ENCODE measurements around the gene ADISSP. TPM values are rescaled to one million over a fixed set of nuclear protein-coding genes. Genes with fewer than 3 reads are reported as not detected.

ADISSP gene
- total and polyA plus RNA-seq, 2 of the 13 experiments (the other 11 are each of a cell fraction or from before 2014, with no cell fraction given) = 38.3 to 90.6 TPM

DNA sequence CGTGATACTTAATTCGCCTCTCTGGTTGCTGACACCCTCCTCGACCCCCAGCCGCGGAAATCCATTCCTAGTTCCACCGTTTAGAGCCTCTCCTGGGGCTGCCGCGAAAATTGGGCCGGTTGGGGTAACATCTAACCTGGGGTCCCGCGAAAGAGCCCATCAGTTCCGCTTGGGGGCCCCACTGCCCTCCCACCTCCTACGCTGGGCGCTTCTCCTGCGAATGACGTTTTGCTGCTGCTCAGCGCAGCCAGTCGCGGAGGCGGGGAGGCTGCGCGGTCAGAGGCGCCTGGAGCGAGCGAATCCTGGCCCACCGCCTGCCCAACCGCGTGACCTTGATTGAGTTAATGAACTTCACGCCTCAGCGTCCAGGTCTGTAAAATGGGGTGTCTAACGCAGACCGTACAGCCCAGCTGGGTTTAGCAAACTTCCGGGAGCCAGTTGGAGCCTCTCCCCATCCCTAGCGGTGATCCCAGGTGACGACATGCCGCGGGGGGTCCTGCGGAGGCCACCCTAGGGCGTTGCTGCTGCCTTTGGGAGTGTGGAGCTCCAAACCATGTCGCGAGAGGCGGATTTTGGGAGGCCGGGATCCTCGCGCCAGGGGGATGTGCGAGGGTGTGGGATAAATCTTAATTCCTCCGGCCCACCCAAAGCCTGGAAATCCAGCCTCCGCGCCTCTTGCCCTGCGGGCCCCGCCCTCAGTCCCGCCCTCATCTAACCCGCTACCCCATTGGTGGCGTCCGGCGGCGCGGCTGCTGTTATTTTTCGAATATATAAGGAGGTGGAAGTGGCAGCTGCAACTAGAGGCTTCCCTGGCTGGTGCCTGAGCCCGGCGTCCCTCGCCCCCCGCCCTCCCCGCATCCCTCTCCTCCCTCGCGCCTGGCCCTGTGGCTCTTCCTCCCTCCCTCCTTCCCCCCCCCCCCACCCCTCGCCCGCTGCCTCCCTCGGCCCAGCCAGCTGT, 28.2 kb upstream of the ADISSP start, which contains the start of gene CDC25B (continued):
- TF ChIP-seq ZFY (CRISPR knock-in tag; IDR thresholded peaks at IDR 0.05) (peak; percentile 74), ZMAT3 (CRISPR knock-in tag; conservative IDR thresholded peaks at IDR 0.05) (0 out of 2 replicates have a peak, but pooled peaks have one; percentile 24), ZNF670 (CRISPR knock-in tag; IDR thresholded peaks at IDR 0.05; ENCODE audit: borderline replicate concordance) (peak; percentile 85; the same call in 1 of the 2 replicates), TMF1 (CRISPR knock-in tag; IDR thresholded peaks at IDR 0.05; ENCODE audit: low read depth) (no peak), BHLHE40 (IDR thresholded peaks at IDR 0.05; ENCODE audit: low read length) (no peak), HMGA1 (CRISPR knock-in tag; conservative IDR thresholded peaks at IDR 0.05) (no peak), SYNCRIP (IDR thresholded peaks at IDR 0.05; ENCODE audit: insufficient read depth, low read depth, low read length) (no peak), SKI (IDR thresholded peaks at IDR 0.05; ENCODE audit: partially characterized antibody) (no peak), ZNF567 (CRISPR knock-in tag; IDR thresholded peaks at IDR 0.05; ENCODE audit: borderline replicate concordance) (no peak; the same call in 1 of the 2 replicates), BORCS8-MEF2B (CRISPR knock-in tag; IDR thresholded peaks at IDR 0.05) (peak; percentile 67), ZNF121 (CRISPR knock-in tag; IDR thresholded peaks at IDR 0.05) (0 out of 2 replicates have a peak, but pooled peaks have one; percentile 9), ZEB1 (IDR thresholded peaks at IDR 0.05; ENCODE audit: insufficient replicate concordance, low read depth) (peak; percentile 81), CBX1 (IDR thresholded peaks at IDR 0.05; ENCODE audit: low read depth) (peak; percentile 66), NFE2 (CRISPR knock-in tag; IDR thresholded peaks at IDR 0.05) (no peak), TBX2 (CRISPR knock-in tag; IDR thresholded peaks at IDR 0.05; ENCODE audit: borderline replicate concordance) (peak; percentile 78; the same call in 1 of the 2 replicates), CREM (IDR thresholded peaks at IDR 0.05) (peak; percentile 41; the same call in 1 of the 2 replicates), CREM (CRISPR knock-in tag; IDR thresholded peaks at IDR 0.05) (peak; percentile 32; the same call in 1 of the 2 replicates), ZFP82 (CRISPR knock-in tag; IDR thresholded peaks at IDR 0.05; ENCODE audit: borderline replicate concordance) (0 out of 2 replicates have a peak, but pooled peaks have one; percentile 35)
- TF ChIP-seq, protein P1, sequence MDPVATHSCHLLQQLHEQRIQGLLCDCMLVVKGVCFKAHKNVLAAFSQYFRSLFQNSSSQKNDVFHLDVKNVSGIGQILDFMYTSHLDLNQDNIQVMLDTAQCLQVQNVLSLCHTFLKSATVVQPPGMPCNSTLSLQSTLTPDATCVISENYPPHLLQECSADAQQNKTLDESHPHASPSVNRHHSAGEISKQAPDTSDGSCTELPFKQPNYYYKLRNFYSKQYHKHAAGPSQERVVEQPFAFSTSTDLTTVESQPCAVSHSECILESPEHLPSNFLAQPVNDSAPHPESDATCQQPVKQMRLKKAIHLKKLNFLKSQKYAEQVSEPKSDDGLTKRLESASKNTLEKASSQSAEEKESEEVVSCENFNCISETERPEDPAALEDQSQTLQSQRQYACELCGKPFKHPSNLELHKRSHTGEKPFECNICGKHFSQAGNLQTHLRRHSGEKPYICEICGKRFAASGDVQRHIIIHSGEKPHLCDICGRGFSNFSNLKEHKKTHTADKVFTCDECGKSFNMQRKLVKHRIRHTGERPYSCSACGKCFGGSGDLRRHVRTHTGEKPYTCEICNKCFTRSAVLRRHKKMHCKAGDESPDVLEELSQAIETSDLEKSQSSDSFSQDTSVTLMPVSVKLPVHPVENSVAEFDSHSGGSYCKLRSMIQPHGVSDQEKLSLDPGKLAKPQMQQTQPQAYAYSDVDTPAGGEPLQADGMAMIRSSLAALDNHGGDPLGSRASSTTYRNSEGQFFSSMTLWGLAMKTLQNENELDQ (CRISPR knock-in tag; IDR thresholded peaks at IDR 0.05; ENCODE audit: borderline replicate concordance) = no peak; the same call in 1 of the 2 replicates
- TF ChIP-seq, protein P2, sequence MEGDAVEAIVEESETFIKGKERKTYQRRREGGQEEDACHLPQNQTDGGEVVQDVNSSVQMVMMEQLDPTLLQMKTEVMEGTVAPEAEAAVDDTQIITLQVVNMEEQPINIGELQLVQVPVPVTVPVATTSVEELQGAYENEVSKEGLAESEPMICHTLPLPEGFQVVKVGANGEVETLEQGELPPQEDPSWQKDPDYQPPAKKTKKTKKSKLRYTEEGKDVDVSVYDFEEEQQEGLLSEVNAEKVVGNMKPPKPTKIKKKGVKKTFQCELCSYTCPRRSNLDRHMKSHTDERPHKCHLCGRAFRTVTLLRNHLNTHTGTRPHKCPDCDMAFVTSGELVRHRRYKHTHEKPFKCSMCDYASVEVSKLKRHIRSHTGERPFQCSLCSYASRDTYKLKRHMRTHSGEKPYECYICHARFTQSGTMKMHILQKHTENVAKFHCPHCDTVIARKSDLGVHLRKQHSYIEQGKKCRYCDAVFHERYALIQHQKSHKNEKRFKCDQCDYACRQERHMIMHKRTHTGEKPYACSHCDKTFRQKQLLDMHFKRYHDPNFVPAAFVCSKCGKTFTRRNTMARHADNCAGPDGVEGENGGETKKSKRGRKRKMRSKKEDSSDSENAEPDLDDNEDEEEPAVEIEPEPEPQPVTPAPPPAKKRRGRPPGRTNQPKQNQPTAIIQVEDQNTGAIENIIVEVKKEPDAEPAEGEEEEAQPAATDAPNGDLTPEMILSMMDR (CRISPR knock-in tag; IDR thresholded peaks at IDR 0.05) = peak; percentile 57
- TF ChIP-seq, protein P3, sequence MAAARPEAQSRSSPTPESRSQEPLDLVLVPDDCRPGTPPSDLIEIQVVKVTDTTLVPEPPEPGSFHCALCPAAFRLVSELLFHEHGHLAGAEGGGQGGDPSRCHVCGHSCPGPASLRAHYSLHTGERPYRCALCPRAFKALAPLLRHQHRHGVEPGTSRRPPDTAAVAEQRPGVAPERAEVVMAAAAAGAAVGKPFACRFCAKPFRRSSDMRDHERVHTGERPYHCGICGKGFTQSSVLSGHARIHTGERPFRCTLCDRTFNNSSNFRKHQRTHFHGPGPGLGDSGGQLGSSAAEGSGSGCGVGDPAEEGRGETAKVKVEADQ (CRISPR knock-in tag; IDR thresholded peaks at IDR 0.05; ENCODE audit: borderline replicate concordance) = no peak
- TF ChIP-seq, protein P4, sequence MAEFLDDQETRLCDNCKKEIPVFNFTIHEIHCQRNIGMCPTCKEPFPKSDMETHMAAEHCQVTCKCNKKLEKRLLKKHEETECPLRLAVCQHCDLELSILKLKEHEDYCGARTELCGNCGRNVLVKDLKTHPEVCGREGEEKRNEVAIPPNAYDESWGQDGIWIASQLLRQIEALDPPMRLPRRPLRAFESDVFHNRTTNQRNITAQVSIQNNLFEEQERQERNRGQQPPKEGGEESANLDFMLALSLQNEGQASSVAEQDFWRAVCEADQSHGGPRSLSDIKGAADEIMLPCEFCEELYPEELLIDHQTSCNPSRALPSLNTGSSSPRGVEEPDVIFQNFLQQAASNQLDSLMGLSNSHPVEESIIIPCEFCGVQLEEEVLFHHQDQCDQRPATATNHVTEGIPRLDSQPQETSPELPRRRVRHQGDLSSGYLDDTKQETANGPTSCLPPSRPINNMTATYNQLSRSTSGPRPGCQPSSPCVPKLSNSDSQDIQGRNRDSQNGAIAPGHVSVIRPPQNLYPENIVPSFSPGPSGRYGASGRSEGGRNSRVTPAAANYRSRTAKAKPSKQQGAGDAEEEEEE (CRISPR knock-in tag; IDR thresholded peaks at IDR 0.05; ENCODE audit: borderline replicate concordance) = no peak

All from HepG2 (cell line).